Upper lobe of left lung (tissue), 4 donors: ENCODE measurements around the gene KCNIP4.
"Not testable (repeated sequence)": the region's sequence is repeated elsewhere in the genome, so short reads cannot be mapped to it uniquely, and the experiment has no call there.

Experiments
- EP300 ChIP-seq, 4 donors: sonication (generic); formaldehyde crosslinking; IDR thresholded peaks; one replicate each; pipeline ENCODE4 v1.5.1; 2017; ENCODE audit warnings: antibody characterized with exemption in 4 of 4, control low read depth in 2 of 4
- POLR2A ChIP-seq, 4 donors: fragments of 450-650 bp; IDR thresholded peaks; one replicate each; pipeline ENCODE4 v1.5.1; 2016 to 2017; ENCODE audit warnings: antibody characterized with exemption in 4 of 4, mild to moderate bottlenecking in 2 of 4
- POLR2AphosphoS5 ChIP-seq, 2 donors: sonication (generic); formaldehyde crosslinking; IDR thresholded peaks; one replicate each; pipeline ENCODE4 v1.5.1; 2017; ENCODE audit warnings: antibody characterized with exemption in 2 of 2
- TF ChIP-seq, protein P1 (sequence below), 6 experiments: fragments of 450-650 bp in 4 of 6; fragments of 200-600 bp in 2 of 6; sonication (generic) in 2 of 6; IDR thresholded peaks; one replicate each; pipeline ENCODE4 v1.5.1; 2016 to 2019; ENCODE audit warnings: antibody characterized with exemption in 6 of 6

DNA sequence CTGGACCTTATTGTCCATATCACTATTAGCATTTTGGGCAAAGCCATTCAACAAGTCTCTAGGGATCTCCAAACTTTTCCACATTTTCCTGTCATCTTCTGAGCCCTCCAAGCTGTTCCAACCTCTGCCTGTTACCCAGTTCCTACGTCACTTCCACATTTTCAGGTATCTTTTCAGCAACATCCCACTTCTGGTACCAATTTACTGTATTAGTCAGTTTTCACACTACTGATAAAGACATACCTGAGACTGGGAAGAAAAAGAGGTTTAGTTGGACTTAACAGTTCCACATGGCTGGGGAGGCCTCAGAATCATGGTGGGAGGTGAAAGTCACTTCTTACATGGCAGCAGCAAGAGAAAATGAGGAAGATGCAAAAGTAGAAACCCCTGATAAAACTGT, 1165.4 kb downstream of the KCNIP4 start:
- TF ChIP-seq, protein P1, sequence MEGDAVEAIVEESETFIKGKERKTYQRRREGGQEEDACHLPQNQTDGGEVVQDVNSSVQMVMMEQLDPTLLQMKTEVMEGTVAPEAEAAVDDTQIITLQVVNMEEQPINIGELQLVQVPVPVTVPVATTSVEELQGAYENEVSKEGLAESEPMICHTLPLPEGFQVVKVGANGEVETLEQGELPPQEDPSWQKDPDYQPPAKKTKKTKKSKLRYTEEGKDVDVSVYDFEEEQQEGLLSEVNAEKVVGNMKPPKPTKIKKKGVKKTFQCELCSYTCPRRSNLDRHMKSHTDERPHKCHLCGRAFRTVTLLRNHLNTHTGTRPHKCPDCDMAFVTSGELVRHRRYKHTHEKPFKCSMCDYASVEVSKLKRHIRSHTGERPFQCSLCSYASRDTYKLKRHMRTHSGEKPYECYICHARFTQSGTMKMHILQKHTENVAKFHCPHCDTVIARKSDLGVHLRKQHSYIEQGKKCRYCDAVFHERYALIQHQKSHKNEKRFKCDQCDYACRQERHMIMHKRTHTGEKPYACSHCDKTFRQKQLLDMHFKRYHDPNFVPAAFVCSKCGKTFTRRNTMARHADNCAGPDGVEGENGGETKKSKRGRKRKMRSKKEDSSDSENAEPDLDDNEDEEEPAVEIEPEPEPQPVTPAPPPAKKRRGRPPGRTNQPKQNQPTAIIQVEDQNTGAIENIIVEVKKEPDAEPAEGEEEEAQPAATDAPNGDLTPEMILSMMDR (IDR thresholded peaks at IDR 0.05): not testable (repeated sequence)
- TF ChIP-seq EP300, POLR2AphosphoS5, POLR2A (IDR thresholded peaks at IDR 0.05): not testable (repeated sequence)
